ENCODE results near the gene TENM4.

TENM4 gene

GRCh38 chr11:79428406-79428805 lies 12.4 kb downstream of the TENM4 start:
- Histone ChIP-seq H3K9me3 (ENCODE audit: control insufficient read depth, insufficient read depth, low read length) (no peaks in the 10 kb centered on the region), H3K9ac (ENCODE audit: low read depth, low read length) (no peak overlapping the region), H3K4me1 (ENCODE audit: control insufficient read depth, insufficient read depth, low read length) (peaks cover 4% of the 10 kb centered on the region), H3K27me3 (ENCODE audit: control insufficient read depth, insufficient read depth, low read length) (peaks cover 20% of the 10 kb centered on the region), H3K4me3 (ENCODE audit: low read depth, low read length) (no peak overlapping the region), H3K36me3 (ENCODE audit: control insufficient read depth, insufficient read depth, low read length) (no peaks in the 10 kb centered on the region)

- Histone ChIP-seq H3K9ac (ENCODE audit: low read depth, low read length) (no peak overlapping the region), H3K9me3 (ENCODE audit: control insufficient read depth, insufficient read depth, low read length) (no peaks in the 10 kb centered on the region), H3K36me3 (ENCODE audit: control insufficient read depth, insufficient read depth, low read length) (no peaks in the 10 kb centered on the region), H3K27me3 (ENCODE audit: control insufficient read depth, insufficient read depth, low read length) (peaks cover 14% of the 10 kb centered on the region), H3K4me3 (ENCODE audit: low read depth, low read length) (no peak overlapping the region), H3K4me1 (ENCODE audit: control insufficient read depth, insufficient read depth, low read length) (peaks cover 4% of the 10 kb centered on the region)
Observed at GRCh38 chr11:79427611-79428327, 13.1 kb downstream of the TENM4 start.

GRCh38 chr11:79427126-79427525 lies 13.7 kb downstream of the TENM4 start:
- Histone ChIP-seq H3K9ac (ENCODE audit: low read depth, low read length) (no peak overlapping the region), H3K36me3 (ENCODE audit: control insufficient read depth, insufficient read depth, low read length) (no peaks in the 10 kb centered on the region), H3K27me3 (ENCODE audit: control insufficient read depth, insufficient read depth, low read length) (peaks cover 13% of the 10 kb centered on the region), H3K9me3 (ENCODE audit: control insufficient read depth, insufficient read depth, low read length) (no peaks in the 10 kb centered on the region), H3K4me1 (ENCODE audit: control insufficient read depth, insufficient read depth, low read length) (peaks cover 4% of the 10 kb centered on the region), H3K4me3 (ENCODE audit: low read depth, low read length) (no peak overlapping the region)

GRCh38 chr11:79425463-79425862 lies 15.4 kb downstream of the TENM4 start:
- H3K4me1 ChIP-seq (ENCODE audit: control insufficient read depth, insufficient read depth, low read length): no peaks in the 10 kb centered on the region
- H3K36me3 ChIP-seq (ENCODE audit: control insufficient read depth, insufficient read depth, low read length): no peaks in the 10 kb centered on the region
- H3K4me3 ChIP-seq (ENCODE audit: low read depth, low read length): no peak overlapping the region
- no peak overlapping the region for H3K9ac ChIP-seq (ENCODE audit: low read depth, low read length)
- H3K9me3 ChIP-seq (ENCODE audit: control insufficient read depth, insufficient read depth, low read length): no peaks in the 10 kb centered on the region
- H3K27me3 ChIP-seq (ENCODE audit: control insufficient read depth, insufficient read depth, low read length): peaks cover 3% of the 10 kb centered on the region

- H3K9me3 ChIP-seq (ENCODE audit: control insufficient read depth, insufficient read depth, low read length): no peaks in the 10 kb centered on the region
Observed at GRCh38 chr11:79423736-79424135, 17.1 kb downstream of the TENM4 start.

GRCh38 chr11:79422866-79423265 lies 18.0 kb downstream of the TENM4 start:
- Histone ChIP-seq H3K36me3 (ENCODE audit: control insufficient read depth, insufficient read depth, low read length) (no peaks in the 10 kb centered on the region), H3K4me1 (ENCODE audit: control insufficient read depth, insufficient read depth, low read length) (no peaks in the 10 kb centered on the region)

More at GRCh38 chr11:79423736-79424135, 17.1 kb downstream of the TENM4 start:
- Histone ChIP-seq H3K27me3 (ENCODE audit: control insufficient read depth, insufficient read depth, low read length) (no peaks in the 10 kb centered on the region), H3K9ac (ENCODE audit: low read depth, low read length) (no peak overlapping the region), H3K36me3 (ENCODE audit: control insufficient read depth, insufficient read depth, low read length) (no peaks in the 10 kb centered on the region), H3K4me3 (ENCODE audit: low read depth, low read length) (no peak overlapping the region), H3K4me1 (ENCODE audit: control insufficient read depth, insufficient read depth, low read length) (no peaks in the 10 kb centered on the region)

GRCh38 chr11:79421820-79422219 lies 19.0 kb downstream of the TENM4 start:
- no peak overlapping the region for H3K4me3 ChIP-seq (ENCODE audit: low read depth, low read length)
- H3K9ac ChIP-seq (ENCODE audit: low read depth, low read length): no peak overlapping the region
- H3K27me3 ChIP-seq (ENCODE audit: control insufficient read depth, insufficient read depth, low read length): no peaks in the 10 kb centered on the region
- H3K36me3 ChIP-seq (ENCODE audit: control insufficient read depth, insufficient read depth, low read length): no peaks in the 10 kb centered on the region
- no peaks in the 10 kb centered on the region for H3K4me1 ChIP-seq (ENCODE audit: control insufficient read depth, insufficient read depth, low read length)
- H3K9me3 ChIP-seq (ENCODE audit: control insufficient read depth, insufficient read depth, low read length): no peaks in the 10 kb centered on the region

More at GRCh38 chr11:79422866-79423265, 18.0 kb downstream of the TENM4 start:
- H3K9ac ChIP-seq (ENCODE audit: low read depth, low read length): no peak overlapping the region
- no peaks in the 10 kb centered on the region for H3K9me3 ChIP-seq (ENCODE audit: control insufficient read depth, insufficient read depth, low read length)
- no peaks in the 10 kb centered on the region for H3K27me3 ChIP-seq (ENCODE audit: control insufficient read depth, insufficient read depth, low read length)
- H3K4me3 ChIP-seq (ENCODE audit: low read depth, low read length): no peak overlapping the region

- Histone ChIP-seq H3K36me3 (ENCODE audit: control insufficient read depth, insufficient read depth, low read length) (no peaks in the 10 kb centered on the region), H3K4me3 (ENCODE audit: low read depth, low read length) (no peak overlapping the region), H3K27me3 (ENCODE audit: control insufficient read depth, insufficient read depth, low read length) (no peaks in the 10 kb centered on the region), H3K4me1 (ENCODE audit: control insufficient read depth, insufficient read depth, low read length) (no peaks in the 10 kb centered on the region), H3K9ac (ENCODE audit: low read depth, low read length) (no peak overlapping the region), H3K9me3 (ENCODE audit: control insufficient read depth, insufficient read depth, low read length) (no peaks in the 10 kb centered on the region)
Observed at GRCh38 chr11:79419120-79419519, 21.7 kb downstream of the TENM4 start.

- Histone ChIP-seq H3K4me1 (ENCODE audit: control insufficient read depth, insufficient read depth, low read length) (no peaks in the 10 kb centered on the region), H3K36me3 (ENCODE audit: control insufficient read depth, insufficient read depth, low read length) (no peaks in the 10 kb centered on the region), H3K9ac (ENCODE audit: low read depth, low read length) (no peak overlapping the region), H3K4me3 (ENCODE audit: low read depth, low read length) (no peak overlapping the region), H3K27me3 (ENCODE audit: control insufficient read depth, insufficient read depth, low read length) (no peaks in the 10 kb centered on the region), H3K9me3 (ENCODE audit: control insufficient read depth, insufficient read depth, low read length) (no peaks in the 10 kb centered on the region)
Observed at GRCh38 chr11:79418241-79418640, 22.6 kb downstream of the TENM4 start.

- H3K9me3 ChIP-seq (ENCODE audit: control insufficient read depth, insufficient read depth, low read length): no peaks in the 10 kb centered on the region
Observed at GRCh38 chr11:79417069-79417920, 23.5 kb downstream of the TENM4 start.

GRCh38 chr11:79415912-79416311 lies 24.9 kb downstream of the TENM4 start:
- H3K9ac ChIP-seq (ENCODE audit: low read depth, low read length): no peak overlapping the region
- no peaks in the 10 kb centered on the region for H3K36me3 ChIP-seq (ENCODE audit: control insufficient read depth, insufficient read depth, low read length)
- H3K27me3 ChIP-seq (ENCODE audit: control insufficient read depth, insufficient read depth, low read length): no peaks in the 10 kb centered on the region
- H3K4me1 ChIP-seq (ENCODE audit: control insufficient read depth, insufficient read depth, low read length): no peaks in the 10 kb centered on the region
- H3K9me3 ChIP-seq (ENCODE audit: control insufficient read depth, insufficient read depth, low read length): no peaks in the 10 kb centered on the region
- H3K4me3 ChIP-seq (ENCODE audit: low read depth, low read length): no peak overlapping the region

More at GRCh38 chr11:79417069-79417920, 23.5 kb downstream of the TENM4 start:
- Histone ChIP-seq H3K36me3 (ENCODE audit: control insufficient read depth, insufficient read depth, low read length) (no peaks in the 10 kb centered on the region), H3K4me1 (ENCODE audit: control insufficient read depth, insufficient read depth, low read length) (no peaks in the 10 kb centered on the region), H3K9ac (ENCODE audit: low read depth, low read length) (no peak overlapping the region), H3K27me3 (ENCODE audit: control insufficient read depth, insufficient read depth, low read length) (no peaks in the 10 kb centered on the region), H3K4me3 (ENCODE audit: low read depth, low read length) (no peak overlapping the region)

- Histone ChIP-seq H3K27me3 (ENCODE audit: control insufficient read depth, insufficient read depth, low read length) (no peaks in the 10 kb centered on the region), H3K9me3 (ENCODE audit: control insufficient read depth, insufficient read depth, low read length) (no peaks in the 10 kb centered on the region), H3K4me1 (ENCODE audit: control insufficient read depth, insufficient read depth, low read length) (no peaks in the 10 kb centered on the region), H3K9ac (ENCODE audit: low read depth, low read length) (no peak overlapping the region), H3K4me3 (ENCODE audit: low read depth, low read length) (no peak overlapping the region), H3K36me3 (ENCODE audit: control insufficient read depth, insufficient read depth, low read length) (no peaks in the 10 kb centered on the region)
Observed at GRCh38 chr11:79415411-79415810, 25.4 kb downstream of the TENM4 start.

Data from iPS-15b (cell line).